ENCODE data around the gene HNRNPA0.

GRCh38 chr5:137758121-137758520, 4.0 kb upstream of the HNRNPA0 start:
- TF ChIP-seq POLR2AphosphoS5 (IDR thresholded peaks at IDR 0.05; ENCODE audit: borderline replicate concordance, low read depth, low read length) (no peak), EZH2 (IDR thresholded peaks at IDR 0.05) (no peak)

Data from SK-N-MC (cell line).